ENCODE results near the gene TARBP2.
"Not testable (repeated sequence)": the region's sequence is repeated elsewhere in the genome, so short reads cannot be mapped to it uniquely, and the experiment has no call there.

Gene TARBP2

GRCh38 chr12:53476769-53477209 is 24.3 kb upstream of the TARBP2 start:
- TF ChIP-seq, protein P1, sequence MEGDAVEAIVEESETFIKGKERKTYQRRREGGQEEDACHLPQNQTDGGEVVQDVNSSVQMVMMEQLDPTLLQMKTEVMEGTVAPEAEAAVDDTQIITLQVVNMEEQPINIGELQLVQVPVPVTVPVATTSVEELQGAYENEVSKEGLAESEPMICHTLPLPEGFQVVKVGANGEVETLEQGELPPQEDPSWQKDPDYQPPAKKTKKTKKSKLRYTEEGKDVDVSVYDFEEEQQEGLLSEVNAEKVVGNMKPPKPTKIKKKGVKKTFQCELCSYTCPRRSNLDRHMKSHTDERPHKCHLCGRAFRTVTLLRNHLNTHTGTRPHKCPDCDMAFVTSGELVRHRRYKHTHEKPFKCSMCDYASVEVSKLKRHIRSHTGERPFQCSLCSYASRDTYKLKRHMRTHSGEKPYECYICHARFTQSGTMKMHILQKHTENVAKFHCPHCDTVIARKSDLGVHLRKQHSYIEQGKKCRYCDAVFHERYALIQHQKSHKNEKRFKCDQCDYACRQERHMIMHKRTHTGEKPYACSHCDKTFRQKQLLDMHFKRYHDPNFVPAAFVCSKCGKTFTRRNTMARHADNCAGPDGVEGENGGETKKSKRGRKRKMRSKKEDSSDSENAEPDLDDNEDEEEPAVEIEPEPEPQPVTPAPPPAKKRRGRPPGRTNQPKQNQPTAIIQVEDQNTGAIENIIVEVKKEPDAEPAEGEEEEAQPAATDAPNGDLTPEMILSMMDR (IDR thresholded peaks at IDR 0.05; ENCODE audit: extremely low read depth, missing control alignments), result no peak
- no peak for DNase-seq (ENCODE audit: low spot score)

GRCh38 chr12:53478865-53479264 is 22.2 kb upstream of the TARBP2 start:
- no peak for DNase-seq (ENCODE audit: low spot score)

DNA sequence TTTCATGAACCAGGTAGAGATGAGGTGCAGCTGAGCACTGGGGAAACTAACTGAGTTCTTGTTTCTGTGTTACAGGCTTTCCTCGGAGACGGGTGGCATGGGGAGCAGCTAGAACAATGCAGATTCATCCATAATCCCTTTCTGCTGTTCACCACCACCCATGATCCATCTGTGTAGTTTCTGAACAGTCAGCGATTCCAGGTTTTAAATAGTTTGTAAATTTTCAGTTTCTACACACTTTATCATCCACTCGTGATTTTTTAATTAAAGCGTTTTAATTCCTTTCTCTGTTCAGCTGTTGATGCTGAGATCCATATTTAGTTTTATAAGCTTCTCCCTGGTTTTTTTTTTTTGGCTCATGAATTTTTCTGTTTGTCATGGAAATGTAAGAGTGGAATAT is 21.8 kb upstream of the TARBP2 start:
- DNase-seq (ENCODE audit: low spot score), result no peak
- TF ChIP-seq, protein P1 (IDR thresholded peaks at IDR 0.05; ENCODE audit: extremely low read depth, missing control alignments), result no peak

More at GRCh38 chr12:53478865-53479264, 22.2 kb upstream of the TARBP2 start:
- TF ChIP-seq, protein P1 (IDR thresholded peaks at IDR 0.05; ENCODE audit: extremely low read depth, missing control alignments), result no peak

DNA sequence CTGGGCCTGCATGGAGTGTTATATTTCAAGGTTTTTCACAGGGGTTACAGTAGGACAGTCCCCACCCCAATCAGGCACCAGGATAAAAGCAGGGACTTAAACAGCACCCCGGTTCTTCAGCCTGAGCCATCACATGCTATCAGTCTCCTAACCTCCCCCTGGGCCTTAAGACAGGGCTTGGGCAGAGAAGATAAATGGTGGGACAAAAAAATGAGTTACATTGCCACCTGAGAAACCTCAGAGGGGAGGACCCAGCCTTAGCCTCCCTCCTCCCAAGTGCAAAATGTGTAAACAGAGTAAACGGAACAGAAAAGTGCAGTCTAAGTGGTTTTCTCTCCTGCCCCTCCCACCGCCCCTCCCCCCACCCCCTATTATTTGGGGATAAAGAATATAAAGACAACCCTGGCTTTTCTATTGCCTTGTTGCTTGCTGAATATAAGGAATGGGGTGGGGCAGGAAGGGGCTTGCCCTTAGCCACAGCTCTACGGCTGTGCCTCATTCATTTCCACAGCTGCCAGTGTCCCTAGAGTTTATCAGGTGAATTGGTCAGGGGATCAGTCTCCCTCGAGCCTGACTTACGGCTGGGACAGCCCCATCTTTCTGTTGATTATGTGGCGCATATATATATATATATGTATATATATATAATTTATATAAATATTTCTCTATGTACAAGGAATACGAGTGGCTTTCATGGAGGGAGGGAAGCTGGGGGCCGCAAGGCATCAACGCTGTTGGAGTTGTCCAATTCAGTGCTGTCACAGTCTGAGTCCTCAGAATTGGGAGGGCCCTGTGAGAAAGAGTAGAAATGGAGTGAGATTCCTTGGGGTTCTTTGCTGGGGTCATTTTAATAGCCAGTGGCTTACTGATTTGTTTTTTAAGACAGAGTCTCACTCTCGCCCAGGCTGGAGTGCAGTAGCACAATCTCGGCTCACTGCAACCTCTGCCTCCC is 20.3 kb upstream of the TARBP2 start:
- TF ChIP-seq, protein P1 (IDR thresholded peaks at IDR 0.05; ENCODE audit: extremely low read depth, missing control alignments), result no peak
- DNase-seq (ENCODE audit: low spot score), result no peak

GRCh38 chr12:53481458-53481857 is 19.6 kb upstream of the TARBP2 start:
- not testable (repeated sequence) for DNase-seq (ENCODE audit: low spot score)

- no peak for DNase-seq (ENCODE audit: low spot score)
- TF ChIP-seq, protein P1 (IDR thresholded peaks at IDR 0.05; ENCODE audit: extremely low read depth, missing control alignments), result no peak
Observed at GRCh38 chr12:53481939-53482586, 19.0 kb upstream of the TARBP2 start.

GRCh38 chr12:53482626-53483168 is 18.4 kb upstream of the TARBP2 start:
- DNase-seq (ENCODE audit: low spot score), result no peak
- TF ChIP-seq, protein P1 (IDR thresholded peaks at IDR 0.05; ENCODE audit: extremely low read depth, missing control alignments), result no peak
